Astrocyte of the spinal cord (primary cell): ENCODE measurements around the gene EMC1.
"Not testable (repeated sequence)": the region's sequence is repeated elsewhere in the genome, so short reads cannot be mapped to it uniquely, and the experiment has no call there.

ENCODE experiments used
- DNase-seq: peaks from one replicate; pipeline ENCODE4 v3.0.0; 2011; ENCODE audit warnings: low read depth, low spot score
- H3K4me3 ChIP-seq: 2 replicates; pipeline ENCODE4 v1.5.1; 2011; ENCODE audit warnings: low read depth, mild to moderate bottlenecking, low read length, moderate library complexity
- in situ Hi-C: cut with HindIII; loops from 2 replicates; pipeline ENCODE4 v1.10.0; 2017; ENCODE audit warnings: low sequenced_read_pairs
- TF ChIP-seq, protein P1 (sequence below): IDR thresholded peaks from 2 replicates; pipeline ENCODE4 v1.5.1; 2012; ENCODE audit warnings: low read depth, mild to moderate bottlenecking, low read length, inconsistent platforms

EMC1 gene

DNA sequence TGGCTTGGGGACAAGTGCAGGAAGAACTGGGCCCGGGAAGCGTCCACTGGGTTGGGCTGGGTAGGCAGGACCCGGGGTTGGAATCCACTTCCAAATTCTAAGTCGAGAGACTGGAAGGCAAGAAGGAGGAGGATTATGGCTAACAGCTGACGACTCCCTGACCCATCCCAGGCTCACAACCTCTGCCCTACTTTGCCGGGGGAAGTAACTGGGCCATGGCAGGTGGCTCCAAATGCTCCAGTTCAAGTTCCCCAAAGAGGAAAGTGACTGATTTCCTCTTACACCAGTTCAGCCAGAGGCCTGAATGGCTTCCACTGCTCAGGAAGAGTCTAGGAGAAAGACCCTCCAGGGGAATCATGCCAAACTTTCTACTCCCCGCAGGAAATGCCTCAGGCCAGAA is 11.4 kb downstream of the EMC1 start:
- no peak for DNase-seq
- no peak overlapping the region for H3K4me3 ChIP-seq
- in situ Hi-C loops: no loop called here
- TF ChIP-seq, protein P1, sequence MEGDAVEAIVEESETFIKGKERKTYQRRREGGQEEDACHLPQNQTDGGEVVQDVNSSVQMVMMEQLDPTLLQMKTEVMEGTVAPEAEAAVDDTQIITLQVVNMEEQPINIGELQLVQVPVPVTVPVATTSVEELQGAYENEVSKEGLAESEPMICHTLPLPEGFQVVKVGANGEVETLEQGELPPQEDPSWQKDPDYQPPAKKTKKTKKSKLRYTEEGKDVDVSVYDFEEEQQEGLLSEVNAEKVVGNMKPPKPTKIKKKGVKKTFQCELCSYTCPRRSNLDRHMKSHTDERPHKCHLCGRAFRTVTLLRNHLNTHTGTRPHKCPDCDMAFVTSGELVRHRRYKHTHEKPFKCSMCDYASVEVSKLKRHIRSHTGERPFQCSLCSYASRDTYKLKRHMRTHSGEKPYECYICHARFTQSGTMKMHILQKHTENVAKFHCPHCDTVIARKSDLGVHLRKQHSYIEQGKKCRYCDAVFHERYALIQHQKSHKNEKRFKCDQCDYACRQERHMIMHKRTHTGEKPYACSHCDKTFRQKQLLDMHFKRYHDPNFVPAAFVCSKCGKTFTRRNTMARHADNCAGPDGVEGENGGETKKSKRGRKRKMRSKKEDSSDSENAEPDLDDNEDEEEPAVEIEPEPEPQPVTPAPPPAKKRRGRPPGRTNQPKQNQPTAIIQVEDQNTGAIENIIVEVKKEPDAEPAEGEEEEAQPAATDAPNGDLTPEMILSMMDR: no peak

DNA sequence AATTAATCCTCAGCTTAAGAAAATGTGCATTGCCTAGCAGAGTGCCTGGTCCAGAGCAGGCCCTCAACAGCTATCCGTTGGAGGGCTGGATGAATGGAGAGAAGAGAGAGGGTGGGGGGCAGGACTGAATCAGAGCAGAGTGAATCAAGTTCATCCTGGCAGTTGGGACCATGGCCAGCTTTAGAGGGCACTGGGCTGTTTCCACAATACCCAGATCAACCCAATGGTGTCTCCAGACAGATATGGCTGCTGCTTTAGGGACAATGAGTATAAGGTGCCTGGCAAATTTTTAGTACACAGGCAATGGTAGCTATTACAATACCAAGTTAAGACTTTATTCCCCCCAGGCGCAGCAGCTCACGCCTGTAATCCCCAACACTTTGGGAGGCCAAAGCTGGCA is 17.1 kb downstream of the EMC1 start:
- DNase-seq: no peak
- TF ChIP-seq, protein P1: no peak
- H3K4me3 ChIP-seq: no peak overlapping the region
- in situ Hi-C loops: no loop called here

DNA sequence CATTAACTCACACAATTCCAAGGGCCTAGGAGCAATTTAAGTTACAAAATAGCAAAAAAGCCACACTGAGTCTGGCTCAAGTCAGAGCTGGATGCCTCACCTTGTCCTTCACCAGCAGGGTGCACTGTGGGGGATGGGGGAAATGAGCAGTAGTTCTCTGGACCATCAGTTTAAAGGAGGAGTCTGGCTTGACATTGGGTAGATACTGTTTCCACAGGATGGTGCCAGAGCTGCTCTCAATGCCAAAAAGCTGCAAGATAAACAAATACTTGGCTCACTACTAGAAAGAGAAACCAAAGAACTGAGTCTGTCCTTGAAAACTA is 18.8 kb downstream of the EMC1 start:
- TF ChIP-seq, protein P1: peak; percentile 20
- peak; percentile 61 for DNase-seq
- no peak overlapping the region for H3K4me3 ChIP-seq
- in situ Hi-C loops: no loop called here

DNA sequence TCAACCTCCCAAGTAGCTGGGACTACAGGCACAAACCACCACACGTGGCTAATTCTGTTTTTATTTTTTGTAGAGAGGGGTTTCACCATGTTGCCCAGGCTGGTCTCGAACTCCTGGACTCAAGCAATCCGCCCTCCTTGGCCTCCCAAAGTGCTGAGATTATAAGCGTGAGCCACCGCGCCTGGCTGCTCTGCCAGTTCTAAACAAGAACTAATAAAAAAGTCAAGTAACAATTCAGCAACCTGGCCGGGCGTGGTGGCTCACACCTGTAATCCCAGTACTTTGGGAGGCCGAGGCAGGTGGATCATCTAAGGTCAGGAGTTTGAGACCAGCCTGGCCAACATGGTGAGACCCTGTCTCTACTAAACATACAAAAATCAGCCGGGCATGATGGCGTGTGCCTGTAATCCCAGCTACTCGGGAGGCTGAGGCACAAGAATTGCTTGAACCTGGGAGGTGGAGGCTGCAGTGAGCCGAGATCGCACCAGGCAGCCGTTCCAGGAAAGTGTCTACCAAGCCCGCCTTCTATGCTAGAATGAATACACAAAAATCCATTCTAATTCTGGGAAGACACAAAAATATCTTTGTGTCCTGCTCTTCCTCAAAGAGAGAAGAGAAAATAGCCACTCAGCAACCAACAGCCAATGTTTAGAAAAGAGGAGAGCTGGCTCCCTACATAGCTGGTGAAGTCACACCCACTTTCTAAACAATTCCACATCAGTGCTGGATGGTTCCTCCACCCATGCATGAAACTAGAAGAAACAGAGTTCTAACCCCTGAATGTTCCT is 19.4 kb downstream of the EMC1 start:
- in situ Hi-C loops, DNase-seq, H3K4me3 ChIP-seq: not testable (repeated sequence)

DNA sequence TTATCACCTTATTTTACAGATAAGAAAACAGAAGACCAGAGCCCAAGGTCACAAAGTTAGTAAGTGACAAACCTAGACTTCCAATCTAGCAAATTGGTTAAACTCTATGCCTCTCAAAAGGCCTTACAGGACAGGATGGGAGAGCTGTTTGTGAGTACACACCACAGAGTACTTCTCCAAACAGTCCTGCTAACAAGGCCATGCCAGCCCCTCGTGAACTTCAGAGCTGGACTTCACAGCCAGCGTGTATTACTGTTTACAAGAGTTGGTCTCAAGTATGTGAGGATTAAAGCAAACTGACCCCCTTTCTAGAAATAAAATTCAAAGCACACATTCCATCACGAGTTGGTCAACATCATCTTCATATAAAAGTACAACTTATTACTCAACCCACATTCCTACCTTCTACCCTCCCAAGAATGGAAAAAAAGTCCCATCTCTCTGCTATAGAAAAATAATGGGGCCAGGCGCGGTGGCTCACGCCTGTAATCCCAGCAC is 21.4 kb downstream of the EMC1 start:
- H3K4me3 ChIP-seq: no peak overlapping the region
- TF ChIP-seq, protein P1: no peak
- DNase-seq: no peak
- in situ Hi-C loops: no loop called here

DNA sequence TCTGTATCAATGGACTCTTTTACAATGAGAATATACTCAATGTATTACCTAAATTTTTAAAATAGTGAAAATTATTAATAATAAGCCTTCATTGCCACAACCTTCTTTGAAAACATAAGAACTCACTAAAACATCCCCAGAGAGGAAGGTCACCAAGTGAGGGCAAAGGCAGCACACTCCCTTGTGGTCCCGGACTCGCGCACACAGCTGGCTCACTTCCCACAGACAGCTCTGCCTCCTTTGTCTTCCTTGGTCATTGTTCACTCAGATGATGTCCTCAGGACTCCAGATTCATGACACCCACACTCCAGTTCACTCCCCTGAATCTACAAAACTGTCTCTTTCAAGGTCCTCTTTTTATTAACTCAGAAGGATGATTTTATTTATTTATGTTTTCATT is 22.1 kb downstream of the EMC1 start:
- no peak for DNase-seq
- H3K4me3 ChIP-seq: no peak overlapping the region
- TF ChIP-seq, protein P1: no peak
- in situ Hi-C loops: no loop called here

DNA sequence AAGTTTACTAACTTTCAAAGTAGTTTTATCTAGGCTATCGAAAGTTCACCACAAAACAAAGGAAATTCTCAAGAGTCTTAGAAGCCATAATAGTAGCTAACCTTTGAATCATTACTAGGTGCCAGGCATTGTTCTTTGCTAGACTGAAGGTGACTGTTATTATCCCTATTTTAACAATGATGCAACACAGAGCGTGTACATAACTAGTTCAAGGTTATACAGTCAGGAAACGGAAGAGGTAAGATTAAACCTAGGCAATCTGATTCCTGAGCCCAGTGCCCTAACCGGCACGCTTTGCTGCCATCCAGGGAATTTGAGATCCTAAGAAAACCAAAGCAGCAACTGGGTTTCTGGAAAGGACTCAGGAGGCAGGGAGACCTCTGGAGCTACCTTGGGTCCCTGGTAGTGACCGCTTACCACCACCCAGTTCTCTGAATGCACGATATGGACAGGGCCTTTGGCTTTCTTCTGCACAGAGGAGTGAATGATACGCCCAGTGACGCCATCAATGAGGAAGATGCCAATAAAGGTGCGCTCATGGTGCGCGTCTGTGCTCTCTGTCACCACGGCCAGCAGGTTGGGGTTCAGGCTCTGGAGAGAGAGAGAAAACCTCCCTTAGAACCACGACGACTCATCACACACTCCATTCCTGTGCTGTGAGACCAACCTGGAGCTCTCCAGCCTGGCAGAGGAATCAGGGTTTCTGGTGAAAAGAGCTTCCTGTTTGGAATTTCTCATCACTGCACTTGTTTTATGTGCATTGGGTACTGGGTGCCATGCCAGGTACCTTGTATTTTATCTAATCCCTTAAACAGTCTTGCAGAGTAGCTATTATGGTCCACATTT is 28.1 kb downstream of the EMC1 start:
- no peak overlapping the region for H3K4me3 ChIP-seq
- DNase-seq: peak; percentile 57
- TF ChIP-seq, protein P1: no peak
- in situ Hi-C loops: no loop called here
